HepG2 (cell line): ENCODE data around the gene HNRNPA0. TPM values are rescaled to one million over a fixed set of nuclear protein-coding genes. Genes with fewer than 3 reads are reported as not detected.

ENCODE experiments used
- ARHGAP35 ChIP-seq: sonication (generic); formaldehyde crosslinking; IDR thresholded peaks from 2 replicates; pipeline ENCODE4 v1.9.0; 2022; ENCODE audit warnings: mild to moderate bottlenecking, inconsistent platforms, moderate library complexity, missing genetic modification reagents, borderline replicate concordance
- ATF6 ChIP-seq: sonication (generic); formaldehyde crosslinking; conservative IDR thresholded peaks from 2 replicates; pipeline ENCODE4 v1.4.0; 2020; ENCODE audit warnings: missing genetic modification reagents
- ERF ChIP-seq: IDR thresholded peaks from 2 replicates; pipeline ENCODE4 v1.6.1; 2018; ENCODE audit warnings: missing biosample characterization, missing genetic modification reagents
- GRHL1 ChIP-seq: sonication (generic); formaldehyde crosslinking; conservative IDR thresholded peaks from 2 replicates; pipeline ENCODE4 v1.8.0; 2022; ENCODE audit warnings: missing genetic modification reagents
- IRF9 ChIP-seq: sonication (generic); formaldehyde crosslinking; IDR thresholded peaks from 2 replicates; pipeline ENCODE4 v1.8.0; 2022; ENCODE audit warnings: missing genetic modification reagents, mild to moderate bottlenecking, borderline replicate concordance
- PRDM4 ChIP-seq: sonication (generic); formaldehyde crosslinking; IDR thresholded peaks from 2 replicates; pipeline ENCODE4 v1.9.0; 2021; ENCODE audit warnings: missing genetic modification reagents, borderline replicate concordance
- TAF15 ChIP-seq: fragments of 200-400 bp; formaldehyde crosslinking; IDR thresholded peaks from one replicate; pipeline ENCODE4 v1.6.1; 2018; ENCODE audit warnings: mild to moderate bottlenecking, low read depth, low read length; ENCODE audit not compliant: poor library complexity, severe bottlenecking
- TMF1 ChIP-seq: sonication (generic); formaldehyde crosslinking; IDR thresholded peaks from 2 replicates; pipeline ENCODE4 v1.8.1; 2022; ENCODE audit warnings: low read depth, missing genetic modification reagents
- ZFP36 ChIP-seq: fragments of 150-350 bp; IDR thresholded peaks from 2 replicates; pipeline ENCODE4 v1.6.1; 2018; ENCODE audit warnings: borderline replicate concordance, low read length, low read depth; ENCODE audit not compliant: partially characterized antibody
- ZNF136 ChIP-seq: sonication (generic); formaldehyde crosslinking; IDR thresholded peaks from 2 replicates; pipeline ENCODE4 v1.8.1; 2022; ENCODE audit warnings: low read depth, mild to moderate bottlenecking, moderate library complexity, missing genetic modification reagents
- ZNF143 ChIP-seq: sonication (generic); formaldehyde crosslinking; IDR thresholded peaks from 2 replicates; pipeline ENCODE4 v1.4.0; 2020; ENCODE audit warnings: missing genetic modification reagents
- ZNF276 ChIP-seq: sonication (generic); formaldehyde crosslinking; IDR thresholded peaks from 2 replicates; pipeline ENCODE4 v1.4.0; 2020; ENCODE audit warnings: mild to moderate bottlenecking, low read depth, missing genetic modification reagents
- ZNF280B ChIP-seq: sonication (generic); formaldehyde crosslinking; IDR thresholded peaks from 2 replicates; pipeline ENCODE4 v1.5.0; 2020; ENCODE audit warnings: missing genetic modification reagents, mild to moderate bottlenecking, borderline replicate concordance
- ZNF350 ChIP-seq: sonication (generic); formaldehyde crosslinking; IDR thresholded peaks from 2 replicates; pipeline ENCODE4 v1.4.0; 2020; ENCODE audit warnings: mild to moderate bottlenecking, low read depth, missing genetic modification reagents, borderline replicate concordance
- ZNF550 ChIP-seq: sonication (generic); formaldehyde crosslinking; IDR thresholded peaks from 2 replicates; pipeline ENCODE4 v1.4.0; 2020; ENCODE audit warnings: mild to moderate bottlenecking, missing genetic modification reagents, borderline replicate concordance
- ZNF709 ChIP-seq: sonication (generic); formaldehyde crosslinking; IDR thresholded peaks from 2 replicates; pipeline ENCODE4 v1.5.0; 2020; ENCODE audit warnings: mild to moderate bottlenecking, missing genetic modification reagents
- polyA plus RNA-seq, 8 experiments: library from polyadenylated mRNA; depleted of rRNA in 3 of 8; stranded (reverse) in 7 of 8; unstranded in 1 of 8; fragments of >200 nt; fragmentation: Illumina TruSeq in 4 of 8; extraction: Trizol in 4 of 8; gene quantifications; 2 replicates each; pipeline versions ENCODE4 v1.2.1 to v1.2.3, GENCODE V29; 2011 to 2016; ENCODE audit warnings: low read depth in 4 of 8, missing spikeins in 1 of 8, mixed read lengths in 1 of 8; ENCODE audit not compliant: insufficient read depth in 1 of 8
- total RNA-seq, 5 experiments: library from RNA; depleted of rRNA; stranded (reverse); fragments of >200 nt; fragmentation: Illumina TruSeq; extraction: Trizol; gene quantifications; 2 replicates each; pipeline ENCODE4 v1.2.3, GENCODE V29; 2016; ENCODE audit warnings: low read depth in 1 of 5

HNRNPA0 gene
- total and polyA plus RNA-seq, 2 of the 13 experiments (the other 11 are each of a cell fraction or from before 2014, with no cell fraction given): 9.0 to 12.9 TPM

- no peak for TF ChIP-seq PRDM4 (CRISPR knock-in tag)
- peak; percentile 69; the same call in 1 of the 2 replicates for TF ChIP-seq ZNF350
- no peak for TF ChIP-seq ATF6 (CRISPR knock-in tag)
- TF ChIP-seq ZFP36: no peak
- peak; percentile 69 for TF ChIP-seq ERF (CRISPR knock-in tag)
- no peak; the same call in 1 of the 2 replicates for TF ChIP-seq GRHL1 (CRISPR knock-in tag)
- TF ChIP-seq ARHGAP35: no peak
- TF ChIP-seq ZNF276 (CRISPR knock-in tag): 0 out of 2 replicates have a peak, but pooled peaks have one; percentile 57
- no peak for TF ChIP-seq IRF9 (CRISPR knock-in tag)
- 0 out of 2 replicates have a peak, but pooled peaks have one; percentile 56 for TF ChIP-seq ZNF550
- peak; percentile 63; the same call in 1 of the 2 replicates for TF ChIP-seq TMF1 (CRISPR knock-in tag)
- TF ChIP-seq TAF15: no peak
- TF ChIP-seq ZNF136 (CRISPR knock-in tag): peak; percentile 44; the same call in 1 of the 2 replicates
- TF ChIP-seq ZNF709: peak; percentile 14; the same call in 1 of the 2 replicates
- TF ChIP-seq ZNF143: no peak
- peak; percentile 9; the same call in 1 of the 2 replicates for TF ChIP-seq ZNF280B
These were observed at the start of gene HNRNPA0 (continued) for GRCh38 chr5:137754188-137754960.
